22Rv1 (cell line): ENCODE results near the gene INSIG1.

Source experiments
- ZFX ChIP-seq: fragments of 450-650 bp; IDR thresholded peaks from 2 replicates; pipeline ENCODE4 v1.6.1; 2017; ENCODE audit warnings: antibody characterized with exemption, borderline replicate concordance
- TF ChIP-seq, protein P1 (sequence below): fragments of 450-650 bp; IDR thresholded peaks from 2 replicates; pipeline ENCODE4 v1.5.1; 2017; ENCODE audit warnings: mild to moderate bottlenecking

DNA sequence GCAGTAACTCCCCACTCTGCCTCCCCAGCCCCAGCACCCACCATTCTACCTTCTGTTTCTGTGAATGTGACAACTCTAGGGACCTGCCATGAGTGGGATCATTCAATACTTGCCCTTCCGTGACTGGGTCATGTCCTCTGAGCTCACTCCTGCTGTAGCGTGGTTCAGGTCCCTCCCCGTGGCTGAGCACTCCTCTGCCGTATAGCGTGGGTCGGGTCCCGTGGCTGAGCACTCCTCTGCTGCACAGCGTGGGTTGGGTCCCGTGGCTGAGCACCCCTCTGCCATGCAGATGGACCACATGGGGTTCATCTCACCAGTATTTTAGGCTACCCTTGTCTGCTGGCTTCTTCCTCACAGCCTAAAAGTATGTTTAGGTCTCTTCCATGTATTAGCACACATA lies 43.0 kb downstream of the INSIG1 start:
- TF ChIP-seq, protein P1, sequence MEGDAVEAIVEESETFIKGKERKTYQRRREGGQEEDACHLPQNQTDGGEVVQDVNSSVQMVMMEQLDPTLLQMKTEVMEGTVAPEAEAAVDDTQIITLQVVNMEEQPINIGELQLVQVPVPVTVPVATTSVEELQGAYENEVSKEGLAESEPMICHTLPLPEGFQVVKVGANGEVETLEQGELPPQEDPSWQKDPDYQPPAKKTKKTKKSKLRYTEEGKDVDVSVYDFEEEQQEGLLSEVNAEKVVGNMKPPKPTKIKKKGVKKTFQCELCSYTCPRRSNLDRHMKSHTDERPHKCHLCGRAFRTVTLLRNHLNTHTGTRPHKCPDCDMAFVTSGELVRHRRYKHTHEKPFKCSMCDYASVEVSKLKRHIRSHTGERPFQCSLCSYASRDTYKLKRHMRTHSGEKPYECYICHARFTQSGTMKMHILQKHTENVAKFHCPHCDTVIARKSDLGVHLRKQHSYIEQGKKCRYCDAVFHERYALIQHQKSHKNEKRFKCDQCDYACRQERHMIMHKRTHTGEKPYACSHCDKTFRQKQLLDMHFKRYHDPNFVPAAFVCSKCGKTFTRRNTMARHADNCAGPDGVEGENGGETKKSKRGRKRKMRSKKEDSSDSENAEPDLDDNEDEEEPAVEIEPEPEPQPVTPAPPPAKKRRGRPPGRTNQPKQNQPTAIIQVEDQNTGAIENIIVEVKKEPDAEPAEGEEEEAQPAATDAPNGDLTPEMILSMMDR, result no peak
- no peak for TF ChIP-seq ZFX
